Right lobe of liver (tissue), 4 donors: ENCODE data around the gene DDX1.

Experiments used
- CTCF ChIP-seq, 4 donors: fragments of 200-600 bp in 3 of 4; fragments of 450-650 bp in 1 of 4; IDR thresholded peaks; one replicate each; pipeline versions ENCODE4 v1.5.1 to v1.8.0; 2016 to 2022; ENCODE audit warnings: antibody characterized with exemption in 4 of 4, mild to moderate bottlenecking in 2 of 4
- POLR2A ChIP-seq: fragments of 450-650 bp; IDR thresholded peaks from one replicate; pipeline ENCODE4 v1.6.1; 2017; ENCODE audit warnings: antibody characterized with exemption, mild to moderate bottlenecking
- donor health status: DM: no; HTN: no; CAD: no.
- donor health status: DM: no; HTN: no; CAD: no.
- donor health status: DM: no; HTN: yes; CAD: no.

GRCh38 chr2:15623481-15623796 is 31.8 kb downstream of the DDX1 start:
- TF ChIP-seq POLR2A (no peak), CTCF (IDR thresholded peaks at IDR 0.05) (no peak)
